HG02885 (cell line): ENCODE measurements around the gene MYBPC3.
A peak's percentile ranks its signal among the peaks of the same experiment; 100 is the strongest.

Experiments used
- ATAC-seq: cut with Tn5 transposase; IDR thresholded peaks from one replicate; pipeline ENCODE4 v1.9.1; 2021; ENCODE audit warnings: mild to moderate bottlenecking; ENCODE audit not compliant: unreplicated experiment, poor library complexity

The MYBPC3 gene

DNA sequence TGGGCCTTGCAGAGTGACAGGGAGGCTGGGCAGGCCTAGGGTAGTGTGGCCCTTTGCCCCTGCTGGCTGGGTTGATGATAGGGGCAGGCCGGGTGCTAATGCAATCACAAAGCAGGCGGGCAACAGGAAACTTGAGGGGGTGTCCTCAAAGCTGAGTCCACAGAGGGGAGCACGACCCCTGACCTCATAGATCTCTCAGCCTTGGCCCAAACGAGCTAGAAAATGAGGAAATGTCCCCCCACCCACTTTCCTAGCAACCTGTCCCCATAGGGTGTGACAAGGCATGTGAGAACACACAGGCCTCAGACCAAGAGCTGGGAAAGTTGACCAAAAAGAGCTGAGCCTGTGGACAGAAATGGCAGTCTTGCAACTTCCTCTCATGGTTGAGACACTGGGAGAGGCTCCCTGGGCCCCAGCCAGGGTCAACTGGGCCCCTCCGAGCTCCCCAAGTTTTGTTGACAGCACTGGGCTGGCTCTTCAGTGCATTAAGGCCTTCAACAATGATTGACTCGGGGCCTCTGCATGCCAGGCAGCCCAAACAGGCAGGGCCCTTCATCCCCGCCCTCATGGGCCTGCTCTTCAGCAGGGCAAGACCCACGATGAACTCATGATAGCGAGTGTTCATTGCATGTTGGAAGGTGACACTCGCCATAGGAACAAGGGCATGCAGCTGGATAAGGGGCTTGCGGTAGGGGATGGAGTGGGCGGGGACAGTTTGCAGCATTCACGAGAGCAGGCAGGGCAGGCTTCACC lies 35.6 kb upstream of the MYBPC3 start:
- ATAC-seq, result no peak

DNA sequence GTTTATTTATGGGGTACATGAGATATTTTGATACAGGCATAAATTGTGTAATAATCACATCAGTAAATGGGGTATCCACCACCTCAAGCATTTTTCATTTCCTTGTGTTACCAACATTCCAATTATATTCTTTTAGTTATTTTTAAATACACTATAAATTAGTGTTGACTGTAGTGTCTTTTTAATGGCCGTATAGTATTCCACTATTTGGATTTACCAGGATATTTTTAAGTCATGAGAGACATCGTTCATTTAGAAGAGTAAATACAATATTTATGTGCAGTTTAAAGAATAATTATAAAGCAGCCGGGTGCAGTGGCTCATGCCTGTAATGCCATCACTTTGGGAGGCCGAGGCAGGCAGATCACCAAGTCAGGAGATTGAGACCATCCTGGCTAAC lies 32.0 kb upstream of the MYBPC3 start:
- no peak for ATAC-seq

DNA sequence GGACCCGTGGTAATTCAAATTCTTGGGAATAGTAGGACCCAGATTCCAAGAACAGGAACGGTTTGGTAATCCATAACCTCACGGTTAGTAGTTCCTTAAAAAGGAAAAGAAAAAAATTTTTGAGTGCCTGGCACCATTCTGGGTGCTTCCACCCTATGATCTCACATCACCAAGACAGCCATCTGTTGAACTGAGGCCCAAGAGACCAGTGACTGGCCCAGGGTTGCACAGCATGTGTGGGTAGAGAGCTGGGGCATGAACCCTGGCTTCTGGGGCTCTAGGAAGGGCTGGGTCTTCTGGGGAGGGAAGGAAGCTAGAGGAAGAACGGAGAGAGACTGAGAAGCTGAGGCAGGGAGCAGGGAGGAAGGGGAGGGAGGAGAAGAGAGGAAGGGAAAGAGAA lies 30.6 kb upstream of the MYBPC3 start:
- no peak for ATAC-seq

DNA sequence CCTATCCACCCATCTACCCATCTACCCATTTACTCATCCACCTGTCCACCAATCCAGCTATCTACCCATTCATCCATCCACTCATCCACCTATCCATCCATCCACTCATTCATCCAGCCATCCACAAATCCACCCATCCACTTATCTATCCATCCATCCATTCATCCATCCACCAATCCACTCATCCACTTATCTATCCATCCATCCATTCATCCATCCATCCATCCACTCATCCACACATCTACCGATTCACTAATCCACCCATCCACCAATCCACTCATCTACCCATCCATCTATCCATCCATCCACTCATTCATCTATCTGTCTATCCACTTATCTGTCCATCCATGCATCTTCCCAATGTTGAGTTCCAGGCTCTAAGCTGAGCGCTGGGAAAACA lies 27.6 kb upstream of the MYBPC3 start:
- ATAC-seq, result no peak

DNA sequence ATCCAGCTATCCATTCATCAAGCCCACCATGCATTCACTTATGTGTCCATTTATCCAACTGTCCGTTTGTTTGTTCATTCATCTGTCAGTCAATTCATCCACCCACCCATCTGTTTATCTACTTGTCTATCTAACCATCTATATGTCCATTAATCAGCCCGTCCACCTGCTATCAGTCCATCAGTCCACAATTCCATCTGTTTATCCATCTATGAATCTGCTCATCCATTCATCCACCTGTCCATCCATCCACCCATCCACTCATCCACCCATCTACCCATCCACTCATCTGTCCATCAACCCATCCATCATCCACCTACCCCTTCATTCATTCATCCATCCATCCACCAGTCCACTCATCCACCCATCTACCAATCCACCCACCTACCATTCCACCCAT lies 26.8 kb upstream of the MYBPC3 start:
- no peak for ATAC-seq

DNA sequence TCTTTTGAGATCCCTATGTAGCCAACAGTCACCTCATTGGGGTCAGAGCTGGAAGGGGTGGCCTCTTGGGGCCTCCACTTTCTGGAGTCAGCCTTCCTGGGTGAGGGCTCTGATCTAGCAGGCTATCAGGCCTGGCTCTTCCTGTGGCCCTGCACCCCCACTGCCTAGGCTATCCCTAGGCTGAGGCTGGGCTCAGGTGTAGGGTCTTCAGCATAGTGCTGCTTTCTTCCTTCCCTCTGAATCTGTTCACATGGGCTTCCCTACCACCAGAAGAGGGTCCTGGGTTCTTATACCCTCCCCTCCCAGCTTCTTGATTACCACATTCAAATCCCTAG lies 26.3 kb upstream of the MYBPC3 start:
- peak; percentile 13 for ATAC-seq

DNA sequence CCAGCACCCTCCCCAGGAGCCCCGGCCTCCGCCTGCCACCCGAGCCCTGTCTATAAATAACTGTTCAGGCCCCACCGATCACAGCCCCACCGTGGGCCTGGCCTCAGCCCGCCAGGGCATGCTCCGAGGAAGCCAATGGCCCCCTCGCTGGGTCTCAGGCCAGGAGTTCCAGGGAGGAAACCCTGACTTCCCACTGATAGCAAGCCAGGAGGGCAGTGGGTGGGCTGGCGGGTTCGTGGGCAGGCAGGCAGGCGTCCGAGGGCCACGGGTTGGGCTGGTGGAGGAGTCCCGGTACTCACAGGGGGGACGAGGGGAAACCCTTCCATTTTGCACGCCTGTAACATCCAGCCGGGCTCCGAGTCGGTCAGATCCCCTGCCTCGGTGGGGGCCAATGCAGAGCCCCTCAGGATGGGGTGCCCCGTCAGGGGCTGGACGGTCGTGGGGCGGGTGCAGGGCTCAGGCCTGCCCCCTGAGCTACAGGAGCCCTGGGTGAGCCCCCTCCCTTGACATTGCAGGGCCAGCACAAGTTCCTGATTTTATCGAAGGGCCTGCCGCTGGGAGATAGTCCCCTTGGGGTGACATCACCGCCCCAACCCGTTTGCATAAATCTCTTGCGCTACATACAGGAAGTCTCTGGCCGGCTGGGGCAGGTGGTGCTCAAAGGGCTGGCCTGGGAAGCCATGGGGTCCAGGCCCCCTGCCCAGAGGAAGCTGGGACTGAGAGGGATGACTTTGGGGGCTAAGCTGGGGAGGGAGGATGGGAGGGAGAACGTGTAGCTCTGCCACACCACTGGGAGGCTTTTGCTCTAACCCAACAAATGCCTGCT lies 25.7 kb upstream of the MYBPC3 start, which contains the start of gene SPI1:
SPI1 (minus strand) TSS at position 538 of the 826 bp plus-strand sequence; CDS start at position 344, 194 bp downstream.
- peak; percentile 83 for ATAC-seq

DNA sequence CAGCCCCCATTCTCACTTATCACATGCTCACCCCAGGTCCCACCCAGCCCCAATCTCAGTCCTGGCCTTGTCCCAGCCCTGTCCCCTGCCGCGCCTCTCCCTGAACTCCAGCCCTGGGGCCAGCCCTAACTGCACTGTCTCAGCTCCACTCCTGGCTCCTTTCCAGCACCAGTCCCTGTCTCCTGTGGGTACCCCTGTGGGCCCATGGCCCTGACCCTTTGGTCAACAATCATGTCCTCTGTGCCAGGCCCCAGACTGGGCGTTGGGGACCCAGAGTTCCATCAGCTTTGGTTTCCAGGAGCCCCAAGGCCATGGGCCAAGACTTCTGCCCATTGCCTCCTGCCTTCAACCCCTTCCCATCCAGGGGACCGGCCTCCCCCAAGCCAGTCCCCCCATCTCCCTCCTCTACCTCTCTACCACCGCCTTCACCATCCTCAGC lies 25.1 kb upstream of the MYBPC3 start:
- peak; percentile 28 for ATAC-seq

DNA sequence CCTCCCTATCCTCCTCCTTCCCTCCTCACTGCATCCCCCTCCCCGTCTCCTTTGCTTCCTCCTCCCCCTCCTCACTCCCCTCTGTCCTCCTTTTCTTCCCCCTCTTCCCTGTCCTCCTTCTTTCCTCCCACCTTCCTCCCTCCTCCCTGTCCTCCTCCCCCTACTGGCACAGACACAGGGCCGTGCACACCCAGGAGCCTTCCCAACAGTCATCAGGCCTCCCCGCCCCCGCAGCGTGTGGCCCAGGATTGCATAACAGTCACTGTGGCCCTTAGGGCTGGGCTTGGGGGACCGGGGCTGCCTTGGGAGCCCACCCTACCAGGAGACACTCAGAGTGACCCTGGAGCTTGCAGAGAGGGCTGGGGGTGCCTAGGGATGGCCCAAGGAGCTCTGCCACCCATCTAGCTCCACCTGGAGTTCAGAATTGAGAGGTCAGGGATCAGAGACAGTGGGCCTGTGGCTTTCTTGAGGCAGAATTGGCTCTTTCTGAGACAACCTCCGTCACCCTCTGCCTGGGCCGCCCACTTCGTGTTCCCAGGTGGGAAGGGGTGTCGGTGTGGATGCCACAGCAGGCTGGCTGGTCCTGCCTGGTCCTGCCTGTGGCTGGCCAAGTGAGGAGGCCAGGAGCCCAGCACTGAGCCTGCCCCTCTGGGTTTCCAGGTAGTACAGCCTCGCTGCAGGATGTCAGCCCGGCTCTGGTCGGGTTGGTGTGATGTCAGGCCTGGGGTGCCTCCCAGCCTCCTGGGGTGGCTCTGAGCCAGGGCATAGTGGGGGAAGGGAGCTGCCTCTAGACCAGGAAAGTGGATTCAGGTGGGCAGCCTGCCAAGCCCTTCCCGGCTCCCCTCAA lies 24.2 kb upstream of the MYBPC3 start:
- ATAC-seq, result peak; percentile 45

DNA sequence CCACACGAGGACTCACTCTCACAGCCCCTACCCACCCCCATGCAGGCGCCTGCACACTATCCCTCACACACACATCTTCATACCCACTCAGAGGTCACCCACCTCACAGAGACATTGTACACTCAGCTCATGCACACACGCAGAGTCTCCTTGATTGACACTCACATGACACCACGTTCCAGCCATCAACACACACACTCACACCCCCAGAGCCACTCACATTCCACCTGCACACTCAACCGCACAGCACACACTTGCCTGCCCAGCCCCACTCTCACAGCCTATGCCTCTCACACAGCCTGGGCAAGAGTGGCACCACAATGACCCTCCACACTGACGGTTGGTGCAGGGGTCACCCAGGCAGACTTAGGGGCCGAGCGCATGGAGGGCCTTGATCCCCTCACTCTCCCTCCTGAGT lies 23.6 kb upstream of the MYBPC3 start:
- no peak for ATAC-seq

DNA sequence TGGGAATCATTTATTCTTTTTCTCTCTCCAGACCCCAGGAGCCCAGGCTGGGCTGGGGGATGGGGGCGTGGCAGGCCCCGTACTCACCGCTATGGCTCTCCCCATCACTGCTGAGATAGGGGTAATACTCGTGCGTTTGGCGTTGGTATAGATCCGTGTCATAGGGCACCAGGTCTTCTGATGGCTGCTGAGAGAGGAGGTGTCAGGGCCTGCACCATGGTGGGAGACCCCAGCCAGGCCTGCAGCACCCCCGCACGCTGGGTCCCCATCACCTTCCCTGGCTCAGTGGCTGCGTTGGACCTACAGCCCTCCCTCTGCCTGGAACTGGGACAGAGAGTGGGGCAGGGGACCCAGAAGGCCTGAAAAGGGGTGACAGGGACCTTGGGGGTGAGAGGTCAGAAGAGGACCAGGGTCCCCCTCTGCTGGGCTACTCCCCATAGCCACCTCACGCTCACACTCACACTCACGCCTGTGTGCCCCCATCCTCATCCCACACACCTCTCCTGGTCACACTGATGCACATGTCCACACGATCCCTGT lies 23.1 kb upstream of the MYBPC3 start:
- no peak for ATAC-seq

DNA sequence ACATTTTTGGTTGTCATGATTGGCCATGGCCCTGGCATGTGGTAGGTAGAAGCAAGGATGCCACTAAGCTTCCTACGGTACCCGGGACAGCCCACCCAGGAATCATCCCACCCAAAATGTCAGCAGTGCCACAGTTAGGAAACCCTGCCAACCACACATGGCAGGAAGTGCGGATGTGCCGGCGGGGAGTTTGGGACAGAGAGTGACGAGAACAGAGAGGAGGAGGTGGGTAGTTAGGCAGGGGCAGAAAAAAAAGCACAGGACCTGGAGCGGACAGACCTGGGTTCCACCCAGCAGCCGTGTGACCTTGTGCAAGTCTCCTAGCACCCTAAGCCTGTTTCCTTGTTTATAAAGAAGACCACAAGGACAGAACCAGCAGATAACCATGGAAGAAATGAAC lies 22.5 kb upstream of the MYBPC3 start:
- ATAC-seq, result no peak

DNA sequence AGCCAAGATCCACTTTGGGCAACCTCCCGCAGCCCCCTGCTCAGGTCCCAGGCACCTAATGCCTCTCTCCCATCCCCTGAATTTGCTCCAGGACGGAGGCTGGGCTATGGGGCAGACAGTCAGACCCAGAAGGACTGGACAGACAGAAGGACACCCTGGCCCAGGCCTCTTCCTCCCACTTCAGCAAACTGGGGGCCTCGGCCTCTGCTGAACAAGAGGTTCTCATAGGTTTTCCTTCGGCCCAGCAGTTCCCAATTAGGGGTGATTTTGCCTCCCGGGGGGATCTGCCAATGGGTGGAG lies 22.2 kb upstream of the MYBPC3 start:
- ATAC-seq, result no peak

DNA sequence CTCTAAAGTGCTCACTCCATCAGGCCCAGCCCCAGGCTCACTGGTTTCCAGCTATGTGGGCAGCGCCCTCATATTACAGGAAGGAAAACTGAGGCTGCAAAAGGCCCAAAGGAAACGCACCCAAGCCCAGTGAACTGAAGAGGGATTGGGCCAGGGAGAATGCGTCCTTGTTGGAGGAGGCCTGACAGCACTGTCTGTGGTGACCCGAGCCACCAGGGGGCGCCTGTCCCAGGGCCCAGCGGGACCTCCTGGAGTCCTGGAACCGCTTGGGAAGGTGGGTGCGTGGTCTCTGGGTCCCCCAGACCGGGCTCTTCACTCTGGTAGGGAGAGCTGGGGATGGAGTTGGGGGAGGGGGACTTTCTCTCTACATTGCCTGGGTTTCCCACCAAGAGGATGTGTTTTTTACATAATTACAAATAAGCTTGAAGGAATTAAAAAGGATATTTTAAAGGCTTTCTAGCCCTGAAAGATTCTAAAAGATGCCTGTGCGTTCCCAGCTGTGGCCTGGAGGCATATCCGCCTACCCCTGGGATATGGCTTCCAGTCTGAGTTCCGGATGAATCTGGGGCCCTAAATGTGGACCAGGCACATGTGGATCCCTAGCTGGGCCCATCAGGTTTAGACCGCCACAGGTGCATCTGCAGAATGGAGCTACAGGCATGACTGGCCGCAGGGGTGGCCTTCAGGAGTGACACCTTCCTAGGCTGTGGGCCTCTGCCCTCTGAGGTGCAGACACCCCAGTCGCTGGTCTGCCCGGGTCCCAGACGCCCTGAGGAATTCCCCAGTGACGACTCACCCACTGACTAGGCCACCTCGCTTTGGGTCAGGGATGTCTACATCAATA lies 21.6 kb upstream of the MYBPC3 start:
- ATAC-seq, result no peak

DNA sequence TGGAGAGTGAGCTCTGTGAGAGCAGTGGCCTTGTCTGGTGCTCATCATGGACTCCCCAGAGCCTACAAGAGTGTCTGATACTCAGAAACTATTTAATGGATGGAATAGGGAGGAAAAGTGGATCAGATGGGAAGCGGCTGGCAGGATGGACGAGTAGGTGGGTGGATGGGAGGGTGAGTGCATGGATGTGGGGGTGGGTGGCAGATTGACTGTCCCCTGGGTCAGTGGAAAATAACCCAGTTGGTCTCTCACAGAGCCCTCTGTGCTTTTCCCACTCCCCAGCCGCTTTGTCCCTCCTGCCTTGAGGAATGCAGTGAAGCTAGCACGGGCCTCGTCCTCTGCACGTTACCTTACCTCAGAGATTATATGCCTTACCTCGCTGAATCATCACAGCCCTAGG lies 19.9 kb upstream of the MYBPC3 start:
- no peak for ATAC-seq

DNA sequence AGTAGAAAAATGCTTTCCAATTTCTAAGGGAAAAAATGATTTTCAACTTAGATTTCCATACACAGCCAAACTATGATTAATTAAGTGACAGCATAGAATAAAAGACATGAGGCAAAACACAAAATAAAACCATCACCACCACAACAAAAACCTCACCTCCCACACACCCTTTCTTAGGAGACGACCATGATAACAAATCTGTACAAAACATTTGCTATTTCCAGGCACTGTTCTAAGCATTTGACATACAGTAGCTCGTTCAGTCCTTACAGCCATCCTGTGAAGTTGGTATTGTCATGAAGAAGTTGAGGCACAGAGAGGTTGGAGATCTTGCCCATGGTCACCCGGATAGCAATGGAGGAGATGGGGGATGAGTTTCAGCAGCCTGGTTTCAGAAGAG lies 17.2 kb upstream of the MYBPC3 start:
- no peak for ATAC-seq

DNA sequence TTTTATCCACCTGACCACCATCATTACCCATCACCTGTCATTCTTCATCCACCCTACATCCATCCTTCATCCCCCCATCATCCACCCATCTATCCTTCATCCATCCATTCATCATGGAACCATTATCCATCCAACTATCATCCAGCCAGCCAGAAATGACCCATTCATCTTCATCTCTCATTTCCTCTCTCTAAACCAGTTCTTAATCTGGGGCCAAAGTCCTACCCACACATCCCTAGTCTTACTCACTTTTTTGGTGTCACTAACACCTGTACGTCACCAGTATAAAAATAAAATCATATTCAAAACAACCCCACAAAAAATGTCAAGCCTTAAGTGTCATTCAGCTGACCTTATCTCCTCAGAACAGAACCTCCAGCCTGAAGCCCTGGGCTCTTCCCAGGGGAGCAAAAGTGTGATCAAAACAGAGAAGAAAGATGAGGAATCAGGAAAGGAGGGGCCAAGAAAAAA lies 13.6 kb upstream of the MYBPC3 start:
- peak; percentile 43 for ATAC-seq

DNA sequence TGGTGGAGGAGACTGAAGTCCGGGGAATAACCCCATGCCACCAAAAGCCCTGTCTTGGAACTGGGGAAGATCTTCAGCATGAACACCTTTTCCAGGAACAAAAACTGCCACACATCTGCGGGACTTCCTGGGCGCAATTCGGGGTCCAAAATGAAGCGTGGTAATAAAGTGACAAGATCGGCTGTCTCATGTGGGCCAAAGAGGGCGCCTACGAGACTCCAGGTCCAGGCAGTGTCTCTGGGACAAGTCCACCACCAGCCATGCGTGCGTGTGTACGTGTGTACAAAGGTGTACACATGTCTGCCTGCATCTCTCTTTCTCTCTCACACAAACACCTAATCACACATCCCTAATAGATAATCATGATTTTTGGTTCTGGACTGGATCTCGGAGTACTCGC lies 8.9 kb upstream of the MYBPC3 start:
- ATAC-seq, result no peak

DNA sequence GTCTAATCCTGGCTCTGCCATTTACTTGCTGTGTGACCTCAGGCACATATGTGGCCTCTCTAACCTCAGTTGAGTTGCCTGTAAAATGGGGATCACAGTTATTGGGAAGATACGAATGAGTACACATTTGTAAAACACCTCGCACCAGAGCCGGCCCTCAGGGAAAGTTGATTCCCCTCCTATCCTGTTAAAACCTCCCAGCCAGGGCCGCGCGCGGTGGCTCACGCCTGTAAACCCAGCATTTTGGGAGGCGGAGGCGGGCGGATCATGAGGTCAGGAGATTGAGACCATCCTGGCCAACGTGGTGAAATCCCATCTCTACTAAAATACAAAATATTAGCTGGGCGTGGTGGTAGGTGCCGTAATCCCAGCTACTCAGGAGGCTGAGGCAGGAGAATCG lies 7.8 kb upstream of the MYBPC3 start:
- ATAC-seq, result no peak

DNA sequence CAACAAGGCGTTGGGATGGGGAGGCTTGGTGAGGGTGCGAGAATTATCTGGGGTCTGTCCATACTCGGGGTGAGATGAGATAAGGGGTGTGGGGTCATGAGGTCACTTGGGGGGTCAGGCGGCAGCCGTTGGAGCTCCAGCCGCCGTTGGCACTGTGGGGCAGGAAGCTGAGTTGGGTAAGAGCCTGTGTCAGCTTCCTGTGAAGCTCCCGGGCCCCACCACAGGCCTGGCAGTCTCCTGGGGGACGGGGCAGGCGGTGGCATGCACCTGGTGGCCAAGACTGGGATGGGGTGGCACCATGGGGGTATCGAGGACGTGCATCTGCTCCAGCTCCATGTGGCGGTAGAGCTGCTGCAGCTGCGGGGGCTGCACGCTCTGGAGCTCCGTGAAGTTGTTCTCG lies 7.1 kb upstream of the MYBPC3 start:
- no peak for ATAC-seq
